ENCODE results near the gene CBY2. TPM values are rescaled to one million over a fixed set of nuclear protein-coding genes. Genes with fewer than 3 reads are reported as not detected.

CBY2 gene
- total and polyA plus RNA-seq, 2 of the 4 experiments (the other 2 are of a cell fraction) = not detected

- no peak overlapping the region for H3K23ac ChIP-seq (ENCODE audit: low read depth, low read length)
- H2AFZ ChIP-seq (replicated peaks; ENCODE audit: low read length, poor library complexity) = no peak overlapping the region
- ATAC-seq (ENCODE audit: low read depth) (no peak), DNase-seq (no peak)
- no peak overlapping the region for H2AK5ac ChIP-seq (ENCODE audit: low read depth, low read length)
- POLR2A ChIA-PET (ENCODE audit: unreplicated experiment) = no interaction called here
- H2AK9ac ChIP-seq (replicated peaks; ENCODE audit: low read depth, low read length, poor library complexity) = no peak overlapping the region
- no peaks in the 10 kb centered on the region for H3K36me3 ChIP-seq (ENCODE audit: control insufficient read depth, insufficient read depth, low read length)
- no peak overlapping the region for H3K18ac ChIP-seq (ENCODE audit: low read depth, low read length)
- 92% methylated on average over 9 of the region's 28 CpGs; no CpG with 5 or more reads in 1 of the 2 experiments for whole genome bisulfite sequencing, 2 experiments (ENCODE audit: extremely low coverage in 2 of 2, insufficient read length in 1 of 2)
- no peak overlapping the region for H3K9ac ChIP-seq (ENCODE audit: low read depth, low read length)
- intact Hi-C loops (cut with micrococcal nuclease) (no loop called here), in situ Hi-C loops (cut with MboI; ENCODE audit: low sequenced_read_pairs) (no loop called here), dilution Hi-C loops (cut with HindIII; ENCODE audit: low sequenced_read_pairs, unreplicated experiment) (no loop called here)
- no peak overlapping the region for H2BK120ac ChIP-seq (ENCODE audit: low read depth, low read length)
- no peak overlapping the region for H3K27ac ChIP-seq (ENCODE audit: insufficient read depth, low read length)
- no peak overlapping the region for H3K14ac ChIP-seq (replicated peaks; ENCODE audit: low read depth, low read length)
- H3K4me3 ChIP-seq (ENCODE audit: insufficient read depth, low read depth, low read length) = no peak overlapping the region
- BruUV-seq (replicated peaks) = no TSS peak
- H4K91ac ChIP-seq (ENCODE audit: insufficient read depth, low read depth, low read length) = no peak overlapping the region
- CTCF ChIA-PET = no interaction called here
- no peaks in the 10 kb centered on the region for H3K4me1 ChIP-seq (ENCODE audit: control insufficient read depth, insufficient read depth, low read length)
- H2BK20ac ChIP-seq (ENCODE audit: low read depth, low read length) = no peak overlapping the region
- no peak overlapping the region for H2BK15ac ChIP-seq (ENCODE audit: low read depth, low read length)
- H3K79me1 ChIP-seq (ENCODE audit: low read depth in 1 of 2, low read length in 2 of 2) = no peaks in the 10 kb centered on the region
- no peak overlapping the region for H4K8ac ChIP-seq (ENCODE audit: low read depth in 2 of 2, low read length in 2 of 2)
- no peak overlapping the region for H3K4me2 ChIP-seq (ENCODE audit: low read depth, low read length)
- H3K9me3 ChIP-seq (ENCODE audit: control insufficient read depth, insufficient read depth, low read length) = no peaks in the 10 kb centered on the region
- H3K56ac ChIP-seq (ENCODE audit: extremely low read depth, insufficient read depth, low read length) = no peak overlapping the region
- TF ChIP-seq BHLHE40 (IDR thresholded peaks at IDR 0.05; ENCODE audit: low read depth, low read length) = no peak
- TF ChIP-seq ELK1 (IDR thresholded peaks at IDR 0.05; ENCODE audit: borderline replicate concordance, low read depth, low read length) = no peak
- TF ChIP-seq USF2 (IDR thresholded peaks at IDR 0.05; ENCODE audit: low read depth, low read length) = no peak
- no peak for TF ChIP-seq NFE2L2 (IDR thresholded peaks at IDR 0.05; ENCODE audit: low read depth, low read length)
- no peak overlapping the region for H4K5ac ChIP-seq (ENCODE audit: low read depth, low read length)
- no peaks in the 10 kb centered on the region for H3K27me3 ChIP-seq (ENCODE audit: control insufficient read depth, insufficient read depth, low read length)
- no peak overlapping the region for H3K4ac ChIP-seq (ENCODE audit: low read depth, low read length)
- H3K9me1 ChIP-seq (ENCODE audit: insufficient read depth, low read length) = no peaks in the 10 kb centered on the region
- H2BK5ac ChIP-seq (ENCODE audit: low read depth, low read length, poor library complexity, severe bottlenecking) = no peak overlapping the region
- H4K20me1 ChIP-seq (ENCODE audit: insufficient read depth, low read length) = no peaks in the 10 kb centered on the region
Observed at GRCh38 chr13:45713721-45714120, 11.6 kb downstream of the CBY2 start.

Measured in IMR-90 (cell line).